Left renal cortex interstitium (tissue), 4 donors: Measurements from ENCODE around the gene SLCO2A1. TPM values are rescaled to one million over a fixed set of nuclear protein-coding genes. Genes with fewer than 3 reads are reported as not detected.

Source experiments
- DNase-seq, 4 donors: peaks; one replicate each; pipeline ENCODE4 v3.0.0-alpha.2; 2013; ENCODE audit warnings: low read depth in 4 of 4, low spot score in 2 of 4, missing footprints in 1 of 4
- polyA plus RNA-seq, 4 donors: library from polyadenylated mRNA; unstranded; fragments of 120-200 nt; gene quantifications; one replicate each; pipeline ENCODE4 v1.2.1, GENCODE V29; 2013; ENCODE audit not compliant: insufficient read length in 4 of 4

SLCO2A1 gene
- polyA plus RNA-seq, 4 donors = 16.8 to 21.6 (median 17.9) TPM

GRCh38 chr3:133888726-133889340, 140.9 kb downstream of the SLCO2A1 start:
- no peak for DNase-seq

- no peak for DNase-seq
These were observed 141.7 kb downstream of the SLCO2A1 start for GRCh38 chr3:133887803-133888703.

- DNase-seq = no peak
These were observed 142.5 kb downstream of the SLCO2A1 start for GRCh38 chr3:133887074-133887802.

- no peak for DNase-seq
These were observed 143.5 kb downstream of the SLCO2A1 start for GRCh38 chr3:133886031-133886722.

GRCh38 chr3:133884887-133885711, 144.6 kb downstream of the SLCO2A1 start:
- no peak for DNase-seq

- no peak for DNase-seq
These were observed 145.5 kb downstream of the SLCO2A1 start for GRCh38 chr3:133884054-133884886.

GRCh38 chr3:133883641-133884040, 146.1 kb downstream of the SLCO2A1 start:
- DNase-seq = no peak

- no peak for DNase-seq
These were observed 146.6 kb downstream of the SLCO2A1 start for GRCh38 chr3:133882986-133883586.

GRCh38 chr3:133881939-133882825, 147.5 kb downstream of the SLCO2A1 start:
- DNase-seq = no peak

- no peak for DNase-seq
These were observed 148.2 kb downstream of the SLCO2A1 start for GRCh38 chr3:133881492-133881891.

- DNase-seq = no peak
These were observed 148.8 kb downstream of the SLCO2A1 start for GRCh38 chr3:133880886-133881455.

GRCh38 chr3:133880287-133880686, 149.4 kb downstream of the SLCO2A1 start:
- no peak for DNase-seq

GRCh38 chr3:133878518-133878917, 151.2 kb downstream of the SLCO2A1 start:
- DNase-seq = no peak
